HG03575 (cell line): Measurements from ENCODE around the gene HSPA5.
"Not testable (repeated sequence)": the region's sequence is repeated elsewhere in the genome, so short reads cannot be mapped to it uniquely, and the experiment has no call there.

Experiments used
- ATAC-seq: cut with Tn5 transposase; IDR thresholded peaks from one replicate; pipeline ENCODE4 v1.9.1; 2021; ENCODE audit not compliant: unreplicated experiment, insufficient number of reproducible peaks, low FRiP score; ENCODE audit errors: extremely low read depth

HSPA5 gene

DNA sequence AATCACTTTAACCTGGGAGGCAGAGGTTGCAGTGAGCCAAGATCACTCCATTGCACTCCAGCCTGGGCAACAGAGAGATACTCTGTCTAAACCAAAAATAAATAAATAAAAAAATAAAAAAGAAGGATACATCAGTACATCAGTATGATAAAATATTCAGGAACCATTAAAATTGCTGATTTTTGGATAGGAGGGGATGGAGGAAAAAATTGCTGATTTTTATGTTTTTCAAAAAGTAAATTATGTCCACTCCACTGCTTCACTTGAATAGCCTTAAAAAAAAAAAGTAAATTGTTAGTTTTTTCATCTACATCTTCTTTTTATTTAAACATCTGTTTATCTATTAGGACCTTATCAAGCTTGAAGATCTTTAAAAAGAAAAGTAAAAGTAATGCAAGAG lies 13.1 kb upstream of the HSPA5 start:
- no peak for ATAC-seq

GRCh38 chr9:125246261-125246667 lies 5.1 kb upstream of the HSPA5 start:
- no peak for ATAC-seq

DNA sequence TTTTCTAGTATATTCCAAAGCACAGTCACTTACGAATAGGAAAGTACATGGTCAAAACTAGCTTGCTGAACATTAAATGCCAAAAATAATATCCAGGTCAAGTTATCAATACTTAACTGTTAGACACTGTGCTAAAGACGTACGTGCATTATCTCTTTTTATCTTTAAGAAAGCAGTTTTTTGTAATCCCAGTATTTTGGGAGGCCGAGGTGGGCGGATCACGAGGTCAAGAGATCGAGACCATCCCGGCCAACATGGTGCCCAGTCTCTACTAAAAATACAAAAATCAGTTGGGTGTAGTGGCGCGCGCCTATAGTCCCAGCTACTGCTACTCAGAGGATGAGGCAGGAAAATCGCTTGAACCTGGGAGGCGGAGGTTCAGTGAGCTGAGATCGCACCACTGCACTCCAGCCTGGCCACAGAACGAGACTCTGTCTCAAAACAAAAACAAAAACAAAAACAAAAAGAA lies 2.7 kb upstream of the HSPA5 start:
- ATAC-seq: no peak

- peak; percentile 3 for ATAC-seq
These were observed 958 bp upstream of the HSPA5 start for GRCh38 chr9:125241863-125242739.

DNA sequence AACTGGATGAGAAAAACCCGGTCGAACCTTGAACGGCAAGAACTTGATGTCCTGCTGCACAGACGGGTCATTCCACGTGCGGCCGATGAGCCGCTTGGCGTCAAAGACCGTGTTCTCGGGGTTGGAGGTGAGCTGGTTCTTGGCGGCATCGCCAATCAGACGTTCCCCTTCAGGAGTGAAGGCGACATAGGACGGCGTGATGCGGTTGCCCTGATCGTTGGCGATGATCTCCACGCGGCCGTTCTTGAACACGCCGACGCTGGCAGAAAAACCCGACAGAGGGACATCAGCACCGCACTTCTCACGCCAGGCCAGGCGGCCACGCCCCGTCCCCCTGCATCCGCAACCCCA lies 519 bp downstream of the HSPA5 start:
- ATAC-seq: no peak

- no peak for ATAC-seq
These were observed 1.2 kb downstream of the HSPA5 start for GRCh38 chr9:125239631-125240597.

DNA sequence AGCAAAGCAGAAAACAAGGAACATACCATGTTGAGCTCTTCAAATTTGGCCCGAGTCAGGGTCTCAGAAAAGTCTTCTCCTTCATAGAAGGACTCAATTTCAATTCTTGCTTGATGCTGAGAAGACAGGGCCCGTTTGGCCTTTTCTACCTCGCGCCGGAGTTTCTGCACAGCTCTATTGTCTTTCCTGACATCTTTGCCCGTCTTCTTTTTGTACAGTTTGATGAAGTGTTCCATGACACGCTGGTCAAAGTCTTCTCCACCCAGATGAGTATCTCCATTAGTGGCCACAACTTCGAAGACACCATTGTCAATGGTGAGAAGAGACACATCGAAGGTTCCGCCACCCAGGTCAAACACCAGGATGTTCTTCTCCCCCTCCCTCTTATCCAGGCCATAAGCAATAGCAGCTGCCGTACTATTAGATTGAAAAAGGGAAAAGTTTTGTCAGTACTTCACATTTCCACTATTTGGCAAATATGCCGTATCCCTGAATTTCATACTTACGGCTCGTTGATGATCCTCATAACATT lies 2.2 kb downstream of the HSPA5 start:
- ATAC-seq: no peak

DNA sequence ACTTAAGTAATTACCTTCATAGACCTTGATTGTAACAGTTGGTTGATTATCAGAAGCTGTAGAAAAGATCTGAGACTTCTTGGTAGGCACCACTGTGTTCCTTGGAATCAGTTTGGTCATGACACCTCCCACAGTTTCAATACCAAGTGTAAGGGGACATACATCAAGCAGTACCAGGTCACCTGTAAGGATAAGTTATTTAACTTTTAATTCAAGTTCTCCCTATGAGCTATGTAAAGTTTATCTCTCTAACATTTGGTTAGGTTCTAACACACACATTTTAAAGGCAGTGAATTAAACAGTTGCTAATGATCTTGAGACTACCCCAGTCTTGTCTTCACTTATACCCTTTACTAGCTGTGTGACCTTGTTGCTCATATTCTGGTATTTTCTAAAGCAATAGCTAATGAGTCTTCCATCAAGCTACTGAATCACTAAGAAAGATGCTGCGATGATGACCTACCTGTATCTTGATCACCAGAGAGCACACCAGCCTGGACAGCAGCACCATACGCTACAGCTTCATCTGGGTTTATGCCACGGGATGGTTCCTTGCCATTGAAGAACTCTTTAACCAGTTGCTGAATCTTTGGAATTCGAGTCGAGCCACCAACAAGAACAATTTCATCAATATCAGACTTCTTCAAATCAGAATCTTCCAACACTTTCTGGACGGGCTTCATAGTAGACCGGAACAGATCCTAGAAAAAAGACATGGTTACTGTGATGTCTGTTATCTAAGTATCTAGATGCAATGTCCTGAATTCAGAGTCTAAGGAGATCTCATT lies 2.8 kb downstream of the HSPA5 start:
- ATAC-seq: no peak

- ATAC-seq: not testable (repeated sequence)
These were observed 4.5 kb downstream of the HSPA5 start for GRCh38 chr9:125236520-125237159.

- no peak for ATAC-seq
These were observed 5.2 kb downstream of the HSPA5 start for GRCh38 chr9:125235804-125236519.

GRCh38 chr9:125234099-125234498 lies 7.0 kb downstream of the HSPA5 start:
- not testable (repeated sequence) for ATAC-seq

DNA sequence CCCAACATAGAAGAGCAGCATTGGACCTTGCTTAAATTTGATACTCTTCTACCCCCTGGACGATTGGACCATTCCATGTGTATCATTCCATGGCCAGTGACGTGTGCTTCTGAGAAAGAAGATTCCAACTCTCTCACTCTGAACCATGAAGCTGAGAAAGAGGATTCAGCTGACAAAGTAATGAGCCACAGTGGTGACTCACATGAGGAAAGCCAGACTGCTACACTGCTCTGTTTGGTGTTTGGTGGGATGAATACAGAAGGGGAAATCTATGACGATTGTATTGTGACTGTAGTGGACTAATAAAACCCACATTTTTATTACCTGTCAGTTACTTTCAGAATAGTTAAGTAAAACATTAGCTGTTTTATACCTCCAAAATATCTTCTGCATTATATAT lies 7.5 kb downstream of the HSPA5 start:
- ATAC-seq: no peak

GRCh38 chr9:125227761-125228160 lies 13.4 kb downstream of the HSPA5 start:
- no peak for ATAC-seq

GRCh38 chr9:125224858-125225257 lies 16.3 kb downstream of the HSPA5 start:
- ATAC-seq: not testable (repeated sequence)

- no peak for ATAC-seq
These were observed 22.5 kb downstream of the HSPA5 start for GRCh38 chr9:125218621-125219020.

GRCh38 chr9:125214186-125214585 lies 27.0 kb downstream of the HSPA5 start:
- ATAC-seq: no peak

GRCh38 chr9:125204477-125204876 lies 36.7 kb downstream of the HSPA5 start:
- ATAC-seq: no peak
